ENCODE measurements around the gene CENPP.

GRCh38 chr9:92488681-92489550 is 163.2 kb downstream of the CENPP start:
- TF ChIP-seq GATA2 (IDR thresholded peaks at IDR 0.05; ENCODE audit: low read depth, low read length), result no peak
- TF ChIP-seq GATA3 (IDR thresholded peaks at IDR 0.05; ENCODE audit: low read depth, low read length), result no peak

Data from SH-SY5Y (cell line).